ENCODE data around the gene RNF169.

Gene RNF169

GRCh38 chr11:74707602-74708510 lies 40.8 kb upstream of the RNF169 start:
- H3K36me3 ChIP-seq (ENCODE audit: low read length) = no peaks in the 10 kb centered on the region
- no peaks in the 10 kb centered on the region for H3K27me3 ChIP-seq (ENCODE audit: low read length)
- no peak overlapping the region for H2AFZ ChIP-seq (ENCODE audit: low read depth, low read length, severe bottlenecking)
- no peak overlapping the region for H3K4me2 ChIP-seq (ENCODE audit: low read depth, low read length, poor library complexity, severe bottlenecking)
- H3K9me3 ChIP-seq (ENCODE audit: insufficient read depth, low read length) = no peaks in the 10 kb centered on the region
- H3K79me2 ChIP-seq (ENCODE audit: insufficient read depth, low read length) = no peaks in the 10 kb centered on the region
- no peaks in the 10 kb centered on the region for H3K9me2 ChIP-seq (replicated peaks; ENCODE audit: insufficient read depth, low read length)
- no peak overlapping the region for H3K4me3 ChIP-seq (ENCODE audit: insufficient read depth, low read length, poor library complexity, severe bottlenecking)
- no peak overlapping the region for H3K9ac ChIP-seq (ENCODE audit: low read length)
- no peak overlapping the region for H3K27ac ChIP-seq (ENCODE audit: low read depth, low read length)
- no peak for TF ChIP-seq EZH2phosphoT487 (conservative IDR thresholded peaks at IDR 0.05; ENCODE audit: low read length)
- TF ChIP-seq, protein P1, sequence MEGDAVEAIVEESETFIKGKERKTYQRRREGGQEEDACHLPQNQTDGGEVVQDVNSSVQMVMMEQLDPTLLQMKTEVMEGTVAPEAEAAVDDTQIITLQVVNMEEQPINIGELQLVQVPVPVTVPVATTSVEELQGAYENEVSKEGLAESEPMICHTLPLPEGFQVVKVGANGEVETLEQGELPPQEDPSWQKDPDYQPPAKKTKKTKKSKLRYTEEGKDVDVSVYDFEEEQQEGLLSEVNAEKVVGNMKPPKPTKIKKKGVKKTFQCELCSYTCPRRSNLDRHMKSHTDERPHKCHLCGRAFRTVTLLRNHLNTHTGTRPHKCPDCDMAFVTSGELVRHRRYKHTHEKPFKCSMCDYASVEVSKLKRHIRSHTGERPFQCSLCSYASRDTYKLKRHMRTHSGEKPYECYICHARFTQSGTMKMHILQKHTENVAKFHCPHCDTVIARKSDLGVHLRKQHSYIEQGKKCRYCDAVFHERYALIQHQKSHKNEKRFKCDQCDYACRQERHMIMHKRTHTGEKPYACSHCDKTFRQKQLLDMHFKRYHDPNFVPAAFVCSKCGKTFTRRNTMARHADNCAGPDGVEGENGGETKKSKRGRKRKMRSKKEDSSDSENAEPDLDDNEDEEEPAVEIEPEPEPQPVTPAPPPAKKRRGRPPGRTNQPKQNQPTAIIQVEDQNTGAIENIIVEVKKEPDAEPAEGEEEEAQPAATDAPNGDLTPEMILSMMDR (IDR thresholded peaks at IDR 0.05; ENCODE audit: insufficient read depth, low read length, poor library complexity, severe bottlenecking) = no peak
- H3F3A ChIP-seq (ENCODE audit: insufficient read depth) = no peaks in the 10 kb centered on the region
- H4K20me1 ChIP-seq (ENCODE audit: low read depth, low read length) = no peaks in the 10 kb centered on the region

DNA sequence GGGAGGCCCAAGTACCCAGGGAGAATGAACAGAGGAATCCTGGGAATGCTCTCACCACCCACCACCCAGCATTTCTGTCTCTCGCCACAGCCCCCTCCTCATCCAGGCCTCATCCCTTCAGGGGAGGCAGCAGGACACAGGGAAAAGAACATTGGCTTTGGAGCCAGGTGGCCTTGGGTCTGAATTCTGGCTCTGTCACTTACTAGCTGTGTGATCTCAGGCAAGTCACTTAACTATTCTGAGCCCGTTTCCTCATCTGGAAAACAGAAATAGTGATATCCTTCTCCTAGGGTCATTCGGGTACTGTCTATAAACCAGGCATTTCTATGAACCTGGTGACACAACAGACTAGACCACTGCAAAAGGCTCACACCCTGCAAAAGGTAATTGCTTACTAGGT lies 39.5 kb upstream of the RNF169 start:
- H3K4me3 ChIP-seq (ENCODE audit: insufficient read depth, low read length, poor library complexity, severe bottlenecking) = no peak overlapping the region
- H3F3A ChIP-seq (ENCODE audit: insufficient read depth) = no peaks in the 10 kb centered on the region
- no peak for TF ChIP-seq EZH2phosphoT487 (conservative IDR thresholded peaks at IDR 0.05; ENCODE audit: low read length)
- TF ChIP-seq, protein P1 (IDR thresholded peaks at IDR 0.05; ENCODE audit: insufficient read depth, low read length, poor library complexity, severe bottlenecking) = no peak
- H4K20me1 ChIP-seq (ENCODE audit: low read depth, low read length) = no peaks in the 10 kb centered on the region
- H3K9me3 ChIP-seq (ENCODE audit: insufficient read depth, low read length) = no peaks in the 10 kb centered on the region
- H2AFZ ChIP-seq (ENCODE audit: low read depth, low read length, severe bottlenecking) = no peak overlapping the region
- no peaks in the 10 kb centered on the region for H3K9me2 ChIP-seq (replicated peaks; ENCODE audit: insufficient read depth, low read length)
- H3K79me2 ChIP-seq (ENCODE audit: insufficient read depth, low read length) = no peaks in the 10 kb centered on the region
- H3K27ac ChIP-seq (ENCODE audit: low read depth, low read length) = no peak overlapping the region
- H3K9ac ChIP-seq (ENCODE audit: low read length) = no peak overlapping the region
- H3K36me3 ChIP-seq (ENCODE audit: low read length) = no peaks in the 10 kb centered on the region
- no peaks in the 10 kb centered on the region for H3K27me3 ChIP-seq (ENCODE audit: low read length)
- no peak overlapping the region for H3K4me2 ChIP-seq (ENCODE audit: low read depth, low read length, poor library complexity, severe bottlenecking)

GRCh38 chr11:74710281-74710938 lies 38.2 kb upstream of the RNF169 start:
- no peak overlapping the region for H3K4me2 ChIP-seq (ENCODE audit: low read depth, low read length, poor library complexity, severe bottlenecking)
- H3K27me3 ChIP-seq (ENCODE audit: low read length) = no peaks in the 10 kb centered on the region
- no peaks in the 10 kb centered on the region for H3K9me2 ChIP-seq (replicated peaks; ENCODE audit: insufficient read depth, low read length)
- H3F3A ChIP-seq (ENCODE audit: insufficient read depth) = no peaks in the 10 kb centered on the region
- H3K36me3 ChIP-seq (ENCODE audit: low read length) = no peaks in the 10 kb centered on the region
- no peak overlapping the region for H3K9ac ChIP-seq (ENCODE audit: low read length)
- no peak for TF ChIP-seq EZH2phosphoT487 (conservative IDR thresholded peaks at IDR 0.05; ENCODE audit: low read length)
- TF ChIP-seq, protein P1 (IDR thresholded peaks at IDR 0.05; ENCODE audit: insufficient read depth, low read length, poor library complexity, severe bottlenecking) = no peak
- no peak overlapping the region for H3K27ac ChIP-seq (ENCODE audit: low read depth, low read length)
- no peaks in the 10 kb centered on the region for H3K9me3 ChIP-seq (ENCODE audit: insufficient read depth, low read length)
- H3K79me2 ChIP-seq (ENCODE audit: insufficient read depth, low read length) = no peaks in the 10 kb centered on the region
- no peaks in the 10 kb centered on the region for H4K20me1 ChIP-seq (ENCODE audit: low read depth, low read length)
- H3K4me3 ChIP-seq (ENCODE audit: insufficient read depth, low read length, poor library complexity, severe bottlenecking) = no peak overlapping the region
- no peak overlapping the region for H2AFZ ChIP-seq (ENCODE audit: low read depth, low read length, severe bottlenecking)

Measured in SU-DHL-6 (cell line).